ENCODE data around the gene C1QTNF5.

- TF ChIP-seq CTCF (IDR thresholded peaks at IDR 0.05) (no peak), EZH2 (IDR thresholded peaks at IDR 0.05; ENCODE audit: borderline replicate concordance, insufficient read depth, low read depth, low read length, poor library complexity, severe bottlenecking) (no peak)
Observed at GRCh38 chr11:119320776-119321524, 19.7 kb downstream of the C1QTNF5 start.

Data from B cell (primary cell).